DOHH2 (cell line): ENCODE data around the gene TMEM52.

Experiments
- H3F3A ChIP-seq: fragments of 200-600 bp; sonication (generic), shearing (Covaris generic); 2 replicates; pipeline ENCODE4 v1.6.0; 2016; ENCODE audit warnings: antibody characterized with exemption, mild to moderate bottlenecking; ENCODE audit not compliant: control insufficient read depth, insufficient read depth
- H3K27ac ChIP-seq: fragments of 200-600 bp; sonication (generic); 2 replicates; pipeline ENCODE4 v1.5.1; 2014; ENCODE audit warnings: low read depth, mild to moderate bottlenecking, low read length, moderate library complexity
- H3K27me3 ChIP-seq: fragments of 200-600 bp; sonication (generic); 2 replicates; pipeline ENCODE4 v1.6.1; 2014; ENCODE audit warnings: mild to moderate bottlenecking, low read length, mixed read lengths; ENCODE audit not compliant: control insufficient read depth
- H3K36me3 ChIP-seq: fragments of 200-600 bp; sonication (generic); 2 replicates; pipeline ENCODE4 v1.6.1; 2014; ENCODE audit warnings: mild to moderate bottlenecking, low read length, moderate library complexity, mixed read lengths; ENCODE audit not compliant: control insufficient read depth
- H3K4me1 ChIP-seq: fragments of 200-600 bp; sonication (generic); 2 replicates; pipeline ENCODE4 v1.6.1; 2014; ENCODE audit warnings: mild to moderate bottlenecking, low read length, mixed read lengths; ENCODE audit not compliant: control insufficient read depth
- H3K4me2 ChIP-seq: fragments of 200-600 bp; sonication (generic); 2 replicates; pipeline ENCODE4 v1.6.0; 2014; ENCODE audit warnings: mild to moderate bottlenecking, low read length, moderate library complexity
- H3K4me3 ChIP-seq: fragments of 200-600 bp; sonication (generic); 2 replicates; pipeline ENCODE4 v1.5.1; 2014; ENCODE audit warnings: mild to moderate bottlenecking, low read length, mixed read lengths
- H3K79me2 ChIP-seq: fragments of 200-600 bp; sonication (generic); 2 replicates; pipeline ENCODE4 v1.6.1; 2014; ENCODE audit warnings: mild to moderate bottlenecking, low read length, mixed read lengths; ENCODE audit not compliant: control insufficient read depth
- H3K9me2 ChIP-seq: fragments of 200-600 bp; sonication (generic); replicated peaks from 2 replicates; pipeline ENCODE4 v1.6.1; 2014; ENCODE audit warnings: mild to moderate bottlenecking, low read length, mixed read lengths; ENCODE audit not compliant: control insufficient read depth
- H3K9me3 ChIP-seq: fragments of 200-600 bp; sonication (generic); 2 replicates; pipeline ENCODE4 v1.6.1; 2014; ENCODE audit warnings: antibody characterized with exemption, low read length, mixed read lengths; ENCODE audit not compliant: control insufficient read depth, insufficient read depth
- H4K20me1 ChIP-seq: fragments of 200-600 bp; sonication (generic); 2 replicates; pipeline ENCODE4 v1.6.0; 2014; ENCODE audit warnings: low read depth, mild to moderate bottlenecking, antibody characterized with exemption, low read length, moderate library complexity; ENCODE audit not compliant: control insufficient read depth, insufficient read depth
- EZH2phosphoT487 ChIP-seq: fragments of 200-600 bp; sonication (generic); IDR thresholded peaks from 2 replicates; pipeline ENCODE4 v1.6.1; 2017; ENCODE audit warnings: borderline replicate concordance, mild to moderate bottlenecking, antibody characterized with exemption, low read length, moderate library complexity, mixed read lengths
- TF ChIP-seq, protein P1 (sequence below): fragments of 200-600 bp; sonication (generic); IDR thresholded peaks from one replicate; pipeline ENCODE4 v1.5.1; 2014; ENCODE audit warnings: antibody characterized with exemption, mild to moderate bottlenecking, low read depth, low read length; ENCODE audit not compliant: poor library complexity, severe bottlenecking

The TMEM52 gene

DNA sequence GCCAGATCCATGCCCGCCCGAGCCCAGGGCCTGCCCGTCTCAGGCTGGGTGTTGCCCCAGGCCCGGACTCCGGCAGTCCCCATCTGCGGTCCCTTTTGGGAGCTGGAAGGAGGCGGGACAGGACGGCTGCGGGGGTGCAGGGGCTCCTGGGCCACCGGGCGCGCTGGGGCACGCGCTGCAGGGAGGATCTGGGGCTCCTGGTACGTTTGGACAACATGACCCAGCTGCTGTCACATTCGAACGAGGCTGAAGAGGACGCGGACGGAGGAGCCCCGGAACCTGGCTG is 10.6 kb downstream of the TMEM52 start:
- H3K36me3 ChIP-seq: no peaks in the 10 kb centered on the region
- peak overlapping the region; percentile 93 for H3K4me2 ChIP-seq
- no peaks in the 10 kb centered on the region for H3K9me3 ChIP-seq
- H3K9me2 ChIP-seq: no peaks in the 10 kb centered on the region
- H3K4me1 ChIP-seq: peaks cover 40% of the 10 kb centered on the region
- TF ChIP-seq, protein P1, sequence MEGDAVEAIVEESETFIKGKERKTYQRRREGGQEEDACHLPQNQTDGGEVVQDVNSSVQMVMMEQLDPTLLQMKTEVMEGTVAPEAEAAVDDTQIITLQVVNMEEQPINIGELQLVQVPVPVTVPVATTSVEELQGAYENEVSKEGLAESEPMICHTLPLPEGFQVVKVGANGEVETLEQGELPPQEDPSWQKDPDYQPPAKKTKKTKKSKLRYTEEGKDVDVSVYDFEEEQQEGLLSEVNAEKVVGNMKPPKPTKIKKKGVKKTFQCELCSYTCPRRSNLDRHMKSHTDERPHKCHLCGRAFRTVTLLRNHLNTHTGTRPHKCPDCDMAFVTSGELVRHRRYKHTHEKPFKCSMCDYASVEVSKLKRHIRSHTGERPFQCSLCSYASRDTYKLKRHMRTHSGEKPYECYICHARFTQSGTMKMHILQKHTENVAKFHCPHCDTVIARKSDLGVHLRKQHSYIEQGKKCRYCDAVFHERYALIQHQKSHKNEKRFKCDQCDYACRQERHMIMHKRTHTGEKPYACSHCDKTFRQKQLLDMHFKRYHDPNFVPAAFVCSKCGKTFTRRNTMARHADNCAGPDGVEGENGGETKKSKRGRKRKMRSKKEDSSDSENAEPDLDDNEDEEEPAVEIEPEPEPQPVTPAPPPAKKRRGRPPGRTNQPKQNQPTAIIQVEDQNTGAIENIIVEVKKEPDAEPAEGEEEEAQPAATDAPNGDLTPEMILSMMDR: no peak
- no peak for TF ChIP-seq EZH2phosphoT487
- 0 out of 2 replicates have a peak, but pooled peaks cover 2% of the 10 kb centered on the region for H3K27me3 ChIP-seq
- H3F3A ChIP-seq: no peaks in the 10 kb centered on the region; the same call in 1 of the 2 replicates
- H4K20me1 ChIP-seq: no peaks in the 10 kb centered on the region
- peak overlapping the region; percentile 65 for H3K27ac ChIP-seq
- H3K4me3 ChIP-seq: peak overlapping the region; percentile 81
- peaks cover 7% of the 10 kb centered on the region for H3K79me2 ChIP-seq

DNA sequence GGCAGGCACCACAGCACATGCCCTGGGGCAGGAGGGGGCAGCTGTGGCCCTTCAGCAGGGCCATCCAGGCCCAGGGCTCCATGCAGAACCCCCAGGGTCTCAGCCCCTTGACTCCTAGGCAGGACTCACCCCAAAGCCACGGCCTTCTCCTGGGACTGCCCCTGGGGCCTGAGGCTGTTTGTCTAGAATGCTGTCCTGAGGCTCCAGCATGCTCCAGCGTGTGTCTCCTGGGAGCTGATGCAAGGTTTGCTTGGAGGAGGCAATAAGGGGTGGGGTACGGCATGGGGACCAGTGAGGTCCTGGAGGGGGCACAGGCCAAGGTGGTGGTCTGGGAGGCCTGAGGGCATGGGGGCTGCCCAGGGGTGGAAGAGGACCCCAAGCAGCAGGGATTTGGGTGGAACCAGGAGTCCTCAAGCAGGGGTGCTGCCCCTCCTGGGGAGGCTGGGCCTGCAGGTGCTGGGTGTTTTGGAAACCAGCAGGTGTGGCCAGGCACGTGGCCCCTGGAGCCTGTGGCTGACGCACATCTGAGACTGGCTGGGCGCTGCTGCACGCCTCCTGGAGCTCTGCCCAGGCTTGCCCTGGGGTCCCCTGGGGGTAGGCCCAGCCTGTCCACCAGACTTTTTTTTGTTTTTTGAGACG is 11.9 kb downstream of the TMEM52 start:
- H4K20me1 ChIP-seq: no peaks in the 10 kb centered on the region
- H3K9me2 ChIP-seq: no peaks in the 10 kb centered on the region
- peaks cover 41% of the 10 kb centered on the region for H3K4me1 ChIP-seq
- no peaks in the 10 kb centered on the region; the same call in 1 of the 2 replicates for H3F3A ChIP-seq
- peak overlapping the region; percentile 93 for H3K4me2 ChIP-seq
- H3K27ac ChIP-seq: peak overlapping the region; percentile 65
- 0 out of 2 replicates have a peak, but pooled peaks cover 2% of the 10 kb centered on the region for H3K27me3 ChIP-seq
- H3K36me3 ChIP-seq: no peaks in the 10 kb centered on the region
- H3K9me3 ChIP-seq: no peaks in the 10 kb centered on the region
- peak overlapping the region; percentile 81 for H3K4me3 ChIP-seq
- TF ChIP-seq, protein P1: no peak
- TF ChIP-seq EZH2phosphoT487: no peak
- H3K79me2 ChIP-seq: peaks cover 7% of the 10 kb centered on the region

DNA sequence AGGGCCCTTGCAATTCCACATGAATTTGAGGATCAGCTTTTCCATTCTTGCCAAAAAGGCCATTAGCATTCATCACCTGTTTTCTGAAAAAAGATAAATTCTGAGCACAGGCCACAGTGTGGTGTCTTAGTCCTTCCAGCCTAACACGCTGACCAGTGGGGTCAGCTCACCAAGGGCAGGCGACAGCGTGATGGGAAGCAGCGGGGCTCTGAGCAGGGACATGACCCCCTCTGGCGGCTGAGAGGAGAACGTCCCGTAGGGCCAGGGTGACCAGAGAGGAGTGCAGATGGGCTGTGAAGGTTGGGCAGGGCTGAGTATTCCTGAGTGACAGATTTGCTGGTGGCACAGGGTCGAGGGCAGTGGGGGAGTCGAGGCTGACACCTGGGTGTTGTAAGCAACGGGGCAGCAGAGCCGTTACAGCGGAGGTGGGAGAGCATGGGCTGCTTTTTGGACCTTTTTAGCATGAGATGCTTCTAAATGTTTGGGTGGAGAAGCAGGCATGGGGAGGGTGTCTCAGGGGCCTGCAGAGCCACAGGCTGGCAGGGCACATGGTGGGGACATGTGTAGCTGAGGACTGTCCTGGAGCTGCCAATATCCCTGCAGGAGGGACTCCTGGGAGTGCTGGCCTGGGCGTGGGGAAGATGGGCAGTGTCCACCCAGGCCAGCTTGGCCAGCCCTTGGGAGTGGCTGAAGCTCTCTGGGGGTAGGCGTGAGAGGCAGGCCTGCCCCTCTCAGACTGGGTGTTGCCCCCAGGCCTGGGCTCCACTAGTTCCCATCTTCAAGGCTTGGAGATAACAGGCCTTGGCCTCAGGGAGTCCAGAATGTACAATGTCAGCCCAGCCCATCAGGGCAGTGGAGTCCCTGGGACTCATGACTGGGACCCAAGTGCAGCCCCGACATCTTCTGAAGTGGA is 12.6 kb downstream of the TMEM52 start:
- TF ChIP-seq EZH2phosphoT487: no peak
- TF ChIP-seq, protein P1: peak; percentile 97
- Histone ChIP-seq H3F3A (no peaks in the 10 kb centered on the region; the same call in 1 of the 2 replicates), H4K20me1 (no peaks in the 10 kb centered on the region), H3K9me3 (no peaks in the 10 kb centered on the region), H3K27ac (peak overlapping the region; percentile 65), H3K27me3 (0 out of 2 replicates have a peak, but pooled peaks cover under 1% of the 10 kb centered on the region), H3K4me3 (peak overlapping the region; percentile 81; the same call in 1 of the 2 replicates), H3K79me2 (peaks cover 7% of the 10 kb centered on the region), H3K9me2 (no peaks in the 10 kb centered on the region), H3K4me1 (peaks cover 48% of the 10 kb centered on the region), H3K36me3 (no peaks in the 10 kb centered on the region), H3K4me2 (peak overlapping the region; percentile 93)
